HG03045 (cell line): ENCODE data around the gene CNP.

Experiments used
- ATAC-seq: cut with Tn5 transposase; IDR thresholded peaks from one replicate; pipeline ENCODE4 v1.9.1; 2021; ENCODE audit warnings: mild to moderate bottlenecking, moderate library complexity; ENCODE audit not compliant: unreplicated experiment

Gene CNP

DNA sequence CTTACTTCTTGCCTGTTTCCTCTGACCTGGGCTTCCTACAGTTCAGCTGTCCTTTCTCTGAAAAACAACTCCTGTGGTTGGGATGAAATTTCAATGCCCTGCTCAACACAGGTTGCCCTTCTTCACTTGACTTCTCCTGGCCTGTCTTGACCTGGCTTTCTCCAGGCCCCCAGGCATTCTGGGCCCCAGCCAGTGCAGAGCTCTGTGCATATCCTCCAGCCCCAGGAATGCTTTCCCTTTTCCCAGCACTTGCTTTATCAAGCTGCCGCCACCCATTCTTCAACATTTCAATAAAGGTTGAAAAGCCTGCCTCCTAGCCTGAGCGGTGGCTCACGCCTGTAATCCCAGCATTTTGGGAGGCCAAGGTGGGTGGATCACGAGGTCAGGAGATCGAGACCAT lies 25.4 kb upstream of the CNP start:
- no peak for ATAC-seq

DNA sequence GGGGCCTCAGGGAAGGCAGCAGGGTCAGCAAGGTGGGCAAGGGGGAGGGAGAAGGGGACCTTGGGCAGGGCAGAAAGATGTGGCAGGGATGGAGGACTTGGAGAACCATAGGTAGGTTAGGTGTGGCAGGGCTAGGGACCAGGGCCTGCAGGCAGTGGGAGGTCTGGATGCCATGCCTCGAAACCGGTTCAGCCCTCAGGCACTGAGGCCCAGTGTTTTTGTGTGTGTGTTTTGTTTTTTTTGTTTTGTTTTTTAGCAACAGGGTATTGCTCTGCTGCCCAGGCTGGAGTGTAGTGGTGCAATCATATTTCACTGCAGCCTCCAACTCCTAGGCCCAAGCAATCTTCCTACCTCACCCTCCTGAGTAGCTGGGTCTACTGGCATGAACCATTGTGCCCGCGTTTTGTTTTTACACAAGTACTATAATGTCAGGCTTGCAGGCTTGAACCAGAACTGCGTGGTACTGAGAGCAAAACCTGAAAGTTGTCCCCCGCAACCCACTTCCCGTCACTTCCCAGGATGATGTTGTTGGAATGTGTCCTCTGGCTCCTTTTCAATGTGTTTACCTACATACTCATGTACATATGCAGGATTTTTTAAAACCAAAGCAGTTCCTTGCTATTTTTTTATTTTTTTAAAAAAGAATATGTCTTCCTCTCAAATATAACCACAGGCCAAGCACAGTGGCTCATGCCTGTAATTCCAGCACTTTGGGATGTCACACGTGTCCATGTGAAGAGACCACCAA lies 23.8 kb upstream of the CNP start:
- ATAC-seq, result no peak

- no peak for ATAC-seq
These were observed 23.1 kb upstream of the CNP start for GRCh38 chr17:41943492-41943891.

DNA sequence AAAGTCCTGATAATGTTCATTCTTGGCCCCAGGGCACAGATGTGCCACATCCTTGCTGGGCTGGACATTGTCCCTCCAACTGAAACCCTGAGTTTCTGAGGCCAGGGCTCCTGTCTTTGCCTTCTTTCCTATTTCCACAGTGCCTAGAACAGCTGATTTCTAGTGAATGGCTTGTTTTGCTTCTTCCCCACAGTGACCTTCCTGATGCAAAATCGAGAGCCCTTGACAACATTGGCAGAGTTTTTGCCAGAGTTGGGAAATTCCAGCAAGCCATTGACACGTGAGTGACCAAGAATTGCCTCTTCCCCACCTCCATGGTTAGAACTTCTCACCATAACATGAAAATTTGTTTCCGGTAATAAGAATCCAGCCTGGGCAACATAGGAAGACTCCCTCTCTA lies 21.7 kb upstream of the CNP start:
- no peak for ATAC-seq

- ATAC-seq, result no peak
These were observed 17.7 kb upstream of the CNP start for GRCh38 chr17:41948762-41949460.

DNA sequence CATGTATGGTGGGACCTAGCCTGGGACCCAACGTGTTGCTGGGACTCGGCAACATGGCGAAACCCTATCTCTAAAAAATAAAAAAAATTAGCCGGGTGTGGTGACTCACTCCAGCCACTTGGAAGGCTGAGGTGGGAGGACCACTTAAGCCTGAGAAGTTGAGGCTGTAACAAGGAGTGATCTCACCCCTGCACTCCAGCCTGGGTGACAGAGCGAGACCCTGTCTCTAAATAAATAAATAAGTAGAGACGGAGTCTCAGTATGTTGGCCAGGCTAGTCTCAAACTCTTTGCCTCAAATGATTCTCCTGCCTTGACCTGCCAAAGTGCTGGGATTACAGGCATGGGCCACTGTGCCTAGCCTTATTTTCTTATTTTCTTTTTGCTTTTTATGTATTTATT lies 10.1 kb upstream of the CNP start:
- ATAC-seq, result no peak

- ATAC-seq, result no peak
These were observed 9.3 kb upstream of the CNP start for GRCh38 chr17:41957031-41957868.

DNA sequence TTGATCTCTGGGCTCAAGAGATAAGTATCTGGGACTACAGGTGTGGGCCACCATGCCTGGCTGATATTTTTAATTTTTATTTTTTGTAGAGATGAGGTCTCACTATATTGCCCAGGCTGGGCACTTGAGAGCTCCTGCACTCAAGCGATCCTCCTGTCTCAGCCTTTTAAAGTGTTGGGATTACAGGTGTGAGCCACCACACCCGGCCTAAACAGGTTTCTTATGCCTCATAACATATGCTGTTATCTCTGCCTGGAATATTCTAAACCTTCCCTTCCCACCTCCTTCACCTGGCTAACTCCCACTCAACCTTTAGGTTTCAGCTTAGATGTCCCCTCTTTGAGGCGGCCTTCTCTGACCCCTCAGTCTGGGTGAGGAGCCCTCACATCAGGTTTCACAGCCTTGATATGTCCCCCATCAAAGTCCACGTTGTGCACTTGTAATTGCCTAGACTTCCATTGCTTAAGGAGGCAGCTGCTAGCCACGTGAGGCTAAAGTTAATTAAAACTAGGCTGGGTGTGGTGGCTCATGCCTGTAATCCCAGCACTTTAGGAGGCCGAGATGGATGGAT lies 8.6 kb upstream of the CNP start:
- no peak for ATAC-seq

DNA sequence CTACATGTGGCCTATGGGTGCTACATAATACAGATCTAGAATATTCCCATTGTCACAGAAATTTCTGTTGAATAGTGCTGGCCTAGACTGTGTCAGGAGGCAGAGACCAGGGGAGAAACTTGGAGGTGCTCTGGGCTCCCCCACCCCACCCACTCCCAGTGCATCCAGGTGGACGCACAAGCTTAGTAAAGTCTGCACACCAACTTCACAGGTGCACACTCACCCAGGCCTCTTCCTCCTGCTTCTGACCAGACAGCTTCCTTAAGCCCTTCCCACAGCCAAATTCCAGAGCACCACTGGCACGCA lies 7.6 kb upstream of the CNP start:
- no peak for ATAC-seq

- ATAC-seq, result no peak
These were observed 7.1 kb upstream of the CNP start for GRCh38 chr17:41959336-41960095.

GRCh38 chr17:41962111-41962510 lies 4.5 kb upstream of the CNP start:
- no peak for ATAC-seq

GRCh38 chr17:41962768-41963434 lies 3.7 kb upstream of the CNP start:
- no peak for ATAC-seq

DNA sequence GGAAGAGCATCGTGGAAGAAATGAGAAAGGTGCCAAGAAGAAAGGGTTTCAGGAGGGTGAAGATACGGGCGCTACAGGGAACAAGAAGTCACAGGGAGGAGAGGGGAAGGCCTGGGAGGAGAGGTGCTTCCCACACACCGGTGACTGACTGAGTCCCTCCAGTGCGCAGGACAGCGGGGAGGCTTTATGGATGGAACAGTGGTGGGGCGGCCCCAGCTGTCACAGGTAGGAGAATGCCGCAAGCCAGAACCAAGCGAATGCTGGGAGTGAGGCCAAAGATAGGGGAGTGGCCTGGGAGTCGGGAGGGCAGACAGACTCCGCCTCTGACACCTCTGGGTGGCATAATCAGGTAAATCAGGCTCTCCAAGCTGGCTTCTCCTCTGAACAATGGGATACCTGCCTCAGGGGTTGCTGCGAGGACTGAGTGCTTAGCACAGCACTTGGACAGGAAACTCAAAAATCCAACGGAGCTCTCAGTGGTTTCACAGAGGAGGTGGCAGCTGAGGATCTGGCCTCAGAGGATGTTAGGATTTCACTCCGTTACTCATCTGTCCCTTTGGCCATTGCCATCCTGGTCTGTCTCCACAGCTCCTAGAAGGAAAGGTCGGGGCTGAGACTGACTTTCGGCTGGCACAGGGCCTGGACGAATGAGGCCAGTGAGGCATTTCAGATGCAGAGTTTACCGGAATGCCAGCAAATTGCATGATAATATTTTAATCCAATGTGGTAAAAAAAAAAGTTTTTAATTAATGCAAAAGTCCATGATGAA lies 717 bp upstream of the CNP start:
- ATAC-seq, result peak; percentile 40

- no peak for ATAC-seq
These were observed 736 bp downstream of the CNP start for GRCh38 chr17:41967141-41967920.

DNA sequence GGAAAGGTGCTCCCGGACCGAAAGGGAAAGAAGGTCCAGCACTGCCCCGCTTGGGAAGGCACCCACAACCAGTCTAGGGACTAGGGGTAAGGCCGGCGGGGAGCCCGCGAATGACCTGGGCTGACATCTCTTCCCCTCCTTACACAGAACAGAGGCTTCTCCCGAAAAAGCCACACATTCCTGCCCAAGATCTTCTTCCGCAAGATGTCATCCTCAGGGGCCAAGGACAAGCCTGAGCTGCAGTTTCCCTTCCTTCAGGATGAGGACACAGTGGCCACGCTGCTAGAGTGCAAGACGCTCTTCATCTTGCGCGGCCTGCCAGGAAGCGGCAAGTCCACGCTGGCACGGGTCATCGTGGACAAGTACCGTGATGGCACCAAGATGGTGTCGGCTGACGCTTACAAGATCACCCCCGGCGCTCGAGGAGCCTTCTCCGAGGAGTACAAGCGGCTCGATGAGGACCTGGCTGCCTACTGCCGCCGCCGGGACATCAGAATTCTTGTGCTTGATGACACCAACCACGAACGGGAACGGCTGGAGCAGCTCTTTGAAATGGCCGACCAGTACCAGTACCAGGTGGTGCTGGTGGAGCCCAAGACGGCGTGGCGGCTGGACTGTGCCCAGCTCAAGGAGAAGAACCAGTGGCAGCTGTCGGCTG lies 1.5 kb downstream of the CNP start:
- no peak for ATAC-seq

GRCh38 chr17:41968676-41969075 lies 2.1 kb downstream of the CNP start:
- no peak for ATAC-seq

DNA sequence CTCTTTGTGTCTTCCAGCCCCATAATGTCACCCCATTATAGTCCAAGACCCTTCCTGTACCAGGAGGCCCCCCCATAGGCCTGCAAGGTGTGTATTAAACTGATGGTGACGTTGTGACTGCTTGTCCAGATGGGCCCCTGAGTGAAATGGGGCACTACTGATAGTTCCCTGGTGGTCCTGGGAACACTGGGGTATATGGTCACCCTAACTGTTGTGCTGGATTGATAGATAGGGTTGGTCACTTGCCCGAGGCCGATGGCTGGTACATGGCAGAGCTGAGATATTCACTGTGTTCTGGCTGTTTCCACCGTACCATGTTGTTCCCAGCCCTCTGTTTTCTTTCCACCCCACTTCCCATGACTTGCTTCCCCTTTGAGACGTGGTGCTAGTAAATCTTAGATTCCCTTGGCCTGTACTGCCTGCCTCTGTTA lies 4.3 kb downstream of the CNP start:
- no peak for ATAC-seq
